GOT3 (cell line): ENCODE data around the gene TMEM134.

ENCODE experiments used
- DNase-seq: peaks from one replicate; lab custom pipeline; 2025; ENCODE audit warnings: mixed read lengths; lab: John Stamatoyannopoulos, UW

The TMEM134 gene

GRCh38 chr11:67500831-67501715, 32.0 kb upstream of the TMEM134 start:
- DNase-seq = no peak

DNA sequence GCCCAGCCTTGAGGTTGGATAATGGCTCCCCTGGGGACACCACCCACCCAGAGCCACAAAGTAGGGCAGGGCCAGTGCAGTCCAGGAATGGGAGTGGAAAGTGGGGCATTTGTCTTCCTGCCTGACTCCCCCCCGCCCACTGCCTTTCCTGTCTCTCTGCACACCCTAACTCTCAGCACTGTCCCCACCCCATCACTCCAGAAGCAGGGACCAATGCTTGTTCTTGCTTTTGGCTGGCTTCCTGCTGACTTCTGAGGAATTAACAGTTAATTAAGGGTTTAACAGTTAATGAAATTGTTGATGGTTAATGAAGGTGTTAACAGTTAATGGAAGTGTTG, 31.4 kb upstream of the TMEM134 start:
- DNase-seq = no peak

GRCh38 chr11:67499808-67500483, 30.9 kb upstream of the TMEM134 start:
- no peak for DNase-seq

- no peak for DNase-seq
Measured at GRCh38 chr11:67498544-67498972, 29.5 kb upstream of the TMEM134 start.

- no peak for DNase-seq
Measured at GRCh38 chr11:67497656-67498291, 28.7 kb upstream of the TMEM134 start.

GRCh38 chr11:67496113-67496512, 27.1 kb upstream of the TMEM134 start:
- no peak for DNase-seq

- DNase-seq = no peak
Measured at GRCh38 chr11:67495234-67496005, 26.4 kb upstream of the TMEM134 start.

DNA sequence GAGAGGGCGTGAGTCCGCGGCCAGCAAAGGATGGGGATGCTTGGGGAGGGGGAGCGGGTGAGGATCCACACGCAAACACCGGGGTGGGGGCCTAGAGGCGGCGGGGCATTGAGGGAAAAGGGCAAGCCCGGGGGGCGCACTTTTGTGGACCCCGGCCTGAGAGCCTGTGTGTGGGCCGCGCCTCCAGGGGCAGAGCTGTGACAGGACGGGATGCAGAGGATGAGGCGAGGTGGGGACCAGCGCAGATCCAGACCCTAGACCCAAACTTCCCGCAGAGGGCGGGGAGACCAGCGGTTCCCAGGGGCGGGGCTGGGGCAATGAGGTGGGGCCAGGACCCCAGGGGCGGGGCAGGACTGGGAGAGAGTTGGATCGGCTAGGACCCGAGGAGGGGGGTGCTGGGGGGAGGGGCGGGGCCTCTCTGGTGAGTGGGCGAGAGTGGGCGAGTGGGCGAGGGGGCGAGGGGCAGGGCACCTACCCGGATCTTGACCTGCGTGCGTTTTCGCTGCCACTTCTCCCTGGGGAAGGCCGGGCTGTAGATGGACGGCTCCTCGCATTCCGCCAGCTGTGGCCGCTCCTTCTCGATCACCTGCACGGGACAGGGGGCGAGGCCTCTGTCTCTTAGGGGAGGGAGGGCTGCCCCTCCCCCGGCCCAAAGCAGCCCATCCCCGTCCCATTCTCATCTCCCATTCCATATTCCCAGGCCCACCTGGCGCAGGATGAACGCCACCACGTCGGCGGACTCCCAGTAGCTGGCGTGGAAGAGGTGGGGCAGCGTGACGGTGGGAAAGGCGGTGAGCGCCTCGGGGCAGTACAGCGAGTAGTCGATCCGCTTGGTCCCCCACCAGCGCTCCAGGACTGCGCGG, 25.6 kb upstream of the TMEM134 start:
- no peak for DNase-seq

- no peak for DNase-seq
Measured at GRCh38 chr11:67493548-67494370, 24.7 kb upstream of the TMEM134 start.

GRCh38 chr11:67492801-67493547, 23.9 kb upstream of the TMEM134 start:
- DNase-seq = no peak

DNA sequence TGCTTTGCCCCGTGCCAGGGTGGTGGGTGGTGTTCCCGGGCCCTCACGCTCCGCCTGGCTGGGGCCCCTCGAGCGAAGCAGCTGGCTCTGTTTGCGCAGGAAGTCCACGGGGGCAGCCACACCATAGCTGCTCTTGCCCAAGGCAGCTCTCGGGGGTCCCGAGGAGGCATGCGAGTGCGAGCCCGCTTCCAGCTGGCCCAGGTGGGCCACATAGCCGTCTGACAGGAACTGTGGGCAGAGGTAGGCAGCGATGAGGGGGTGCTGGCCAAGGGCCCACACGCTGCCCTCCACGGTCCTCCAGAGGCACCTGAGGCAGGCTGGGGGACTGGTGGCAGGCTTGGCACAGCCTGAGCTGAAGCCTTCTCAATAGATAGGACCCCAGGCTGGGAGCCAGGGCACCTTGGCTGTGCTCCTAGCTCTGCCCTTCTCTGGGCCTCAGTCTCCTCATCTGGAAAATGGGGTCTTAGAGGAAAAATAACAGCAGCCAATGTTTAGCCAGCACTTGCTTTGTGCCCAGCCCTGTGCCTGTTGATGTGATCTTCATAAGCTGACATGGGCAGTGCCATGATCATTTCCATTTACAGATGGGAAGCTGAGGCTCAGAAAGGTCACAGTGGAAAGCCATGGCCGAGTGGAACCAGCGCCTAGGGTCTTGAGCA, 23.1 kb upstream of the TMEM134 start:
- no peak for DNase-seq

DNA sequence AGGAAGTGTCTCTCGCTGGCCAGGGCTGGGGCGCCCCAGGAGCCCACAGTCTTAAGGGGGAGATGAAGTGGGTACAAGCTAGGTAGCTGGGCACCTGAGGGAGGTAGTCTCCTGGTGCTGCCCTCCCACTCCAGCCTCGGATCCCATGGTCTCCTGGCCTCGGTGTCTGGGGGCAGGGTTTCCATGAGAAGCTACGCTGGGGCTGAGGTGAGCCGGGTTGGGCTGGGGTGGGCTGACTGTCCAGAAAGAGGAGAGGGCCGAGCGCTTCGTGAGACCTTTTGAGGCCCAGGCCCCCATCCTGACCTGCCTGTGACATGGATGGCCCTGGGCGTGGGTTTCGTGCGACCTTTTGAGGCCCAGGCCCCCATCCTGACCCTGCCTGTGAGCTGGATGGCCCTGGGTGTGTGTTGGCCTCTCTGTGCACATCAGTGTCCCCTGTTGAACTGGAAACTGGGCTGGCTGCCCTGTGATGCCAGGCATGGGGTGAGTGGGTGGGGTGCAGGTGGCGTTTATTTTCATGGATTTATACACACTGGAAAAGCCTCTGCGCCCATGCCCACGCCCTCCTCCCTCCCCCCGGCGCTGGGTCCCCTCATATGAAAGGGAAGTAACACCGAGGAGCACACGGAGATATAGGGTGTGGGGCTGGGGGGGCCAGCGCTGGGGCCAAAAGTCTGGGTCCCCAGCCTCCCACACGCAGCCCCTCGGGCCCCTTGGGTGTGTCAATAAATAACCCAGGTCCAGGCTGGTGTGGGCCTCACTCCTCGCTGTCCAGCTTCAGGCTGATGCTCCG, 22.4 kb upstream of the TMEM134 start:
- no peak for DNase-seq

GRCh38 chr11:67490727-67491065, 21.6 kb upstream of the TMEM134 start:
- no peak for DNase-seq

DNA sequence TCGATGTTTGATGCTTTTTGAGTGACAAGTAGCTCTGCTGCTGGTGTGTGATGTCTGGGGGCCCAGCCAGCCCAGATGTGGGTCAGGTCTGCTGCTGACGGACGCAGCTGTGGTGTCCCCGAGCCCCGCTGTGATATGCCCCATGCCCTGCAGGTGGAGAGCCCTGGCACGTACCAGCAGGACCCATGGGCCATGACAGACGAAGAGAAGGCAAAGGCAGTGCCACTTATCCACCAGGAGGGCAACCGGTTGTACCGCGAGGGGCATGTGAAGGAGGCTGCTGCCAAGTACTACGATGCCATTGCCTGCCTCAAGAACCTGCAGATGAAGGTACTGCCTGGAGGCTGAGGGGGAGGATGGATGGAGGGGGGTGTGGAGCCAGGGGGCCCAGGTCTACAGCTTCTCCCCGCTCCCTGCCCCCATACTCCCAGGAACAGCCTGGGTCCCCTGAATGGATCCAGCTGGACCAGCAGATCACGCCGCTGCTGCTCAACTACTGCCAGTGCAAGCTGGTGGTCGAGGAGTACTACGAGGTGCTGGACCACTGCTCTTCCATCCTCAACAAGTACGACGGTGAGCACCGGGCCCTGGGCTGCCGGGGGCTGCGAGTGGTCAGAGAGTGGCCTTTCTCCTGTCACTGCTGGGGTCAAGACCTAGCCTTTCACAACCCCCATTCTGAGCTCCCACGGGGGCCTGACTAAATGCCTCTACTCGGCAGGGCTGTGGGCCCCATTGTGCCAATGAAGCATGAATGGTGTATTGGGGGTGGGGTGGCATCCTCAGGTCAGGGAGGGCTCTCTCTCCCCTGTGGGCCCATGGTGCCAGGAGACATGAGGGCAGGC, 21.1 kb upstream of the TMEM134 start:
- no peak for DNase-seq

DNA sequence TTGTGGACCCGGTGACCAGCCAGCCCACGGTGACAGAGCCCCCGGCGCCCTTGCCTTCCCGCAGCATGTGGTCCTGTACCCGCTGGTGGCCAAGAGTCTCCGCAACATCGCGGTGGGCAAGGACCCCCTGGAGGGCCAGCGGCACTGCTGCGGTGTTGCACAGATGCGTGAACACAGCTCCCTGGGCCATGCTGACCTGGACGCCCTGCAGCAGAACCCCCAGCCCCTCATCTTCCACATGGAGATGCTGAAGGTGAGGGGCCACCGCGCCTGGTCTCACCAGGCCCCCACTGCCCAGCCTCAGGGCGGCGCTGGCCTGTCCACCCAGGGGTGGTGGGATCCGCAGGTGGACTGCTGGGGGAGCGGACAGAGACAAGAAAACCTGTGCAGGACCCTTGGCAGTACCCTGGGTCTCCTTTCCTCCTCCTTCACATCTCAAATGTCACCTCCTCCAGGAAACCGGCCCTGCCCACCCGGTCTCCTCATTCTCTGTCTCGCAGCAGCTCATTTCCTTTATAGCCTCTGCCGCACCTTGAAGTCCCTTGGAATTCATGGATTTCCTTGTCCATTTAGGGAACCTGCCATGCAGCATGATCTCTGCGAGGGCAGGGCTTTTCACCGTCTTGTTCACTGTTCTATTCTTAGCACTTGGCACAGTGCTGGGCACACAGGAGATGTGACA, 20.3 kb upstream of the TMEM134 start:
- no peak for DNase-seq

GRCh38 chr11:67486481-67487195, 17.6 kb upstream of the TMEM134 start:
- no peak for DNase-seq
